Breast epithelium (tissue), 4 donors: ENCODE measurements around the gene GRID2IP. TPM values are rescaled to one million over a fixed set of nuclear protein-coding genes. Genes with fewer than 3 reads are reported as not detected.

ENCODE experiments used
- DNase-seq, 2 donors: peaks; one replicate each; pipeline ENCODE4 v3.0.0-alpha.2; 2019; ENCODE audit warnings: low spot score in 2 of 2
- H3K27ac ChIP-seq, 2 donors: fragments of 200-600 bp; sonication (generic) in 1 of 2; one replicate each; pipeline ENCODE4 v1.5.1; 2016 to 2019; ENCODE audit warnings: mild to moderate bottlenecking in 1 of 2
- H3K27me3 ChIP-seq, 2 donors: fragments of 200-600 bp; sonication (generic) in 1 of 2; one replicate each; pipeline versions ENCODE4 v1.5.1 to v1.6.0; 2017 to 2019; ENCODE audit warnings: control low read depth in 1 of 2, mild to moderate bottlenecking in 1 of 2
- H3K36me3 ChIP-seq: fragments of 200-600 bp; one replicate; pipeline ENCODE4 v1.5.1; 2019
- H3K4me1 ChIP-seq, 2 donors: fragments of 200-600 bp; sonication (generic); one replicate each; pipeline ENCODE4 v1.5.1; 2016 to 2019; ENCODE audit warnings: control low read depth in 1 of 2
- H3K4me3 ChIP-seq, 3 donors: fragments of 200-600 bp; sonication (generic); 1 replicate in 2 of 3; 2 replicates in 1 of 3; pipeline ENCODE4 v1.5.1; 2016 to 2019; ENCODE audit warnings: mild to moderate bottlenecking in 3 of 3, moderate library complexity in 2 of 3
- H3K9me3 ChIP-seq, 2 donors: fragments of 200-600 bp; sonication (generic) in 1 of 2; one replicate each; pipeline ENCODE4 v1.5.1; 2016 to 2019; ENCODE audit warnings: control low read depth in 1 of 2
- POLR2A ChIP-seq: fragments of 450-650 bp; IDR thresholded peaks from one replicate; pipeline ENCODE4 v1.6.1; 2016; ENCODE audit warnings: antibody characterized with exemption, mild to moderate bottlenecking, moderate library complexity
- POLR2AphosphoS5 ChIP-seq, 3 donors: sonication (generic); formaldehyde crosslinking; IDR thresholded peaks; one replicate each; pipeline ENCODE4 v1.6.1; 2017; ENCODE audit warnings: antibody characterized with exemption in 3 of 3
- intact Hi-C: fragments of 100-400 bp; cut with DNase I; formaldehyde crosslinking; loops from one replicate; pipeline ENCODE4 v1.15.1; 2023; ENCODE audit warnings: low total_unique reads
- total RNA-seq, 3 donors: library from RNA; depleted of rRNA; stranded (reverse); fragments of >200 nt; gene quantifications; one replicate each; pipeline ENCODE4 v1.1.0, GENCODE V29; 2016
- TF ChIP-seq, protein P1 (sequence below), 3 donors: fragments of 450-650 bp; IDR thresholded peaks; one replicate each; pipeline ENCODE4 v1.5.1; 2016 to 2017; ENCODE audit warnings: antibody characterized with exemption in 3 of 3, mild to moderate bottlenecking in 3 of 3, moderate library complexity in 3 of 3

The GRID2IP gene
- total RNA-seq, 3 donors from 2014 or later: 0.33 to 0.88 TPM; not detected in 1

- Histone ChIP-seq H3K4me1 (no peaks in the 10 kb centered on the region), H3K9me3 (no peaks in the 10 kb centered on the region), H3K27me3 (no peaks in the 10 kb centered on the region), H3K36me3 (no peaks in the 10 kb centered on the region), H3K27ac (no peak overlapping the region), H3K4me3 (no peak overlapping the region)
- intact Hi-C loops: no loop called here
- TF ChIP-seq, protein P1, sequence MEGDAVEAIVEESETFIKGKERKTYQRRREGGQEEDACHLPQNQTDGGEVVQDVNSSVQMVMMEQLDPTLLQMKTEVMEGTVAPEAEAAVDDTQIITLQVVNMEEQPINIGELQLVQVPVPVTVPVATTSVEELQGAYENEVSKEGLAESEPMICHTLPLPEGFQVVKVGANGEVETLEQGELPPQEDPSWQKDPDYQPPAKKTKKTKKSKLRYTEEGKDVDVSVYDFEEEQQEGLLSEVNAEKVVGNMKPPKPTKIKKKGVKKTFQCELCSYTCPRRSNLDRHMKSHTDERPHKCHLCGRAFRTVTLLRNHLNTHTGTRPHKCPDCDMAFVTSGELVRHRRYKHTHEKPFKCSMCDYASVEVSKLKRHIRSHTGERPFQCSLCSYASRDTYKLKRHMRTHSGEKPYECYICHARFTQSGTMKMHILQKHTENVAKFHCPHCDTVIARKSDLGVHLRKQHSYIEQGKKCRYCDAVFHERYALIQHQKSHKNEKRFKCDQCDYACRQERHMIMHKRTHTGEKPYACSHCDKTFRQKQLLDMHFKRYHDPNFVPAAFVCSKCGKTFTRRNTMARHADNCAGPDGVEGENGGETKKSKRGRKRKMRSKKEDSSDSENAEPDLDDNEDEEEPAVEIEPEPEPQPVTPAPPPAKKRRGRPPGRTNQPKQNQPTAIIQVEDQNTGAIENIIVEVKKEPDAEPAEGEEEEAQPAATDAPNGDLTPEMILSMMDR (IDR thresholded peaks at IDR 0.05): no peak
- no peak for TF ChIP-seq POLR2AphosphoS5 (IDR thresholded peaks at IDR 0.05)
- no peak for TF ChIP-seq POLR2A
- DNase-seq: no peak
Observed at GRCh38 chr7:6546498-6547251, 4.6 kb downstream of the GRID2IP start.

GRCh38 chr7:6545398-6546126 is 5.7 kb downstream of the GRID2IP start:
- H3K27me3 ChIP-seq: no peaks in the 10 kb centered on the region
- no peaks in the 10 kb centered on the region for H3K36me3 ChIP-seq
- H3K4me3 ChIP-seq: no peak overlapping the region
- H3K27ac ChIP-seq: no peak overlapping the region
- intact Hi-C loops: no loop called here
- no peaks in the 10 kb centered on the region for H3K9me3 ChIP-seq
- no peak for DNase-seq
- H3K4me1 ChIP-seq: no peaks in the 10 kb centered on the region
- TF ChIP-seq POLR2A: no peak
- no peak for TF ChIP-seq POLR2AphosphoS5 (IDR thresholded peaks at IDR 0.05)
- TF ChIP-seq, protein P1 (IDR thresholded peaks at IDR 0.05): no peak

- TF ChIP-seq, protein P1 (IDR thresholded peaks at IDR 0.05): no peak
- TF ChIP-seq POLR2A: no peak
- no peak for TF ChIP-seq POLR2AphosphoS5 (IDR thresholded peaks at IDR 0.05)
- DNase-seq: no peak
Observed at GRCh38 chr7:6542368-6542767, 8.9 kb downstream of the GRID2IP start.

GRCh38 chr7:6536262-6537260 is 14.7 kb downstream of the GRID2IP start:
- H3K36me3 ChIP-seq: no peaks in the 10 kb centered on the region
- intact Hi-C loops: no loop called here
- H3K4me3 ChIP-seq: peak overlapping the region; percentile 4 to 60 (median 46)
- no peak overlapping the region for H3K27ac ChIP-seq
- H3K9me3 ChIP-seq: no peaks in the 10 kb centered on the region
- peaks cover 5 to 46% of the 10 kb centered on the region in 2 donors for H3K27me3 ChIP-seq
- DNase-seq: no peak
- TF ChIP-seq POLR2A: no peak
- TF ChIP-seq, protein P1 (IDR thresholded peaks at IDR 0.05): no peak
- no peak for TF ChIP-seq POLR2AphosphoS5 (IDR thresholded peaks at IDR 0.05)
- H3K4me1 ChIP-seq: no peaks in the 10 kb centered on the region

More at GRCh38 chr7:6542368-6542767, 8.9 kb downstream of the GRID2IP start:
- intact Hi-C loops: no loop called here
- Histone ChIP-seq H3K4me1 (no peaks in the 10 kb centered on the region), H3K36me3 (no peaks in the 10 kb centered on the region), H3K27me3 (peaks cover 0 to 22% of the 10 kb centered on the region in 2 donors), H3K9me3 (no peaks in the 10 kb centered on the region), H3K4me3 (no peak overlapping the region), H3K27ac (no peak overlapping the region)
